ENCODE measurements around the gene ZNF561. TPM values are rescaled to one million over a fixed set of nuclear protein-coding genes. Genes with fewer than 3 reads are reported as not detected.
"Not testable (repeated sequence)": the region's sequence is repeated elsewhere in the genome, so short reads cannot be mapped to it uniquely, and the experiment has no call there.

Gene ZNF561
- 10 to 100 TPM; 10.3 to 24.6 (median 17.8) TPM for total RNA-seq
- polyA plus RNA-seq, result 10 to 100 TPM; 11.7 to 17.0 TPM

DNA sequence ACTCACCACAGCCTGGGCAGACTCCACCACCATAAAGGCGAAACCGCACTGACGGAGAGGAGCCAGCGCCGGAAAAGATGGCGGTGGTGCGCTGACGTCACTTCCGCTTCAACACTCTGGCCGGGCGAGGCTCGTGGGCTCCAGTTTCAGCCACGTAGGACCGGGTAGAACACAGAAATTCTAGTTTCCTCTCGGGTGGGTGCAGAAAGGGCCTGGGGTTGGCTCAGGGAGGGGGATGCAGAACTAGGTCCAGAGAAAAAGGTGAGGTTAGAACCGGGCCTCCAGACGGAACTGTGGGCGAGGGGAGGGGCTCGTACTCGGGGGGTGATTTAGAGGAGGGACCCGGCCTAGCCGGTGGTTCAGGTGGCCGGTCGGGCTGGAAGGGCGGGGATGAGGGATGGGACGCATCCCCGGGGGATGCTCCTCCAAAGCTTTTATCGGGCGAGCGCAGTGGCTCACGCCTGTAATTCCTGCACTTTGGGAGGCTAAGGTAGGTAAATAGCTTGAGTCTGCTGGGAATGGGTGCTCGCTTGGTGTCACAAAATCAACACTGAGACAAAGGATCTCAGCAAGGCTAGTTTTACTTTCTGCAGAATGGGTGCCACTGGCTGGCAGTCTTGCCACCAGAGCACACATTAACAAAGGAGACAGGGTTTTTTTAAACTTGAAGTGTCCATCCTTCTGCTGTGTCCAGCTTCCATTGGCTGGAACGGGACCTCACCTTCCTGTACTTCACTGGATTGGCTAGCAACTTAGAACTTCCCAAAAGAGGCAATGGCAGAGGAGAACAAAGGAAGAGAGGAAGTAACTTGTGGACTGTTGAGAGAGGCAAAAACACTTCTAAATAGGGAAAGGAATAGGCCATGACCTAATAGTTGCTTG is at the start of gene ZNF561:
Gene ZNF561 (minus strand): TSS at position 77 of the 882 bp plus-strand sequence. CDS start 1,776 bp downstream, outside the sequence.
- H3K4me3 ChIP-seq, result peak within 1 kb of the TSS; percentile 43 to 92 (median 84)
- no peak for TF ChIP-seq CTCF (IDR thresholded peaks at IDR 0.05)
- H3K27me3 ChIP-seq, result no peaks in the 10 kb centered on the region
- 1 to 2% methylated on average over 33 of the region's 33 CpGs for WGBS, 2 donors
- FAIRE-seq (no peak), ATAC-seq (peak; percentile 93 to 96 (median 95)), DNase-seq (peak; percentile 75 to 91 (median 84))
- peaks cover 8 to 30% (median 23%) of the 10 kb centered on the region in 3 donors for H3K36me3 ChIP-seq
- intact Hi-C loops (cut with DNase I), result no loop called here
- peaks cover 5 to 13% (median 5%) of the 10 kb centered on the region in 3 donors for H3K4me1 ChIP-seq
- H3K27ac ChIP-seq, result peak within 1 kb of the TSS; percentile 86 to 97 (median 90)
- no peaks in the 10 kb centered on the region for H3K9me3 ChIP-seq

- WGBS, 2 donors, result 97 to 100% methylated on average over 2 of the region's 2 CpGs
- H3K36me3 ChIP-seq, result no peaks in the 10 kb centered on the region
- no peak for DNase-seq
- H3K4me3 ChIP-seq, result no peak overlapping the region
- TF ChIP-seq CTCF (IDR thresholded peaks at IDR 0.05), result no peak
- intact Hi-C loops (cut with DNase I), result no loop called here
- H3K4me1 ChIP-seq, result no peaks in the 10 kb centered on the region
- ATAC-seq, result no peak
- H3K27me3 ChIP-seq, result no peaks in the 10 kb centered on the region
- H3K27ac ChIP-seq, result no peak overlapping the region
- H3K9me3 ChIP-seq, result no peaks in the 10 kb centered on the region
- no peak for FAIRE-seq
Observed at GRCh38 chr19:9668544-9668943, 47.5 kb upstream of the ZNF561 start.

DNA sequence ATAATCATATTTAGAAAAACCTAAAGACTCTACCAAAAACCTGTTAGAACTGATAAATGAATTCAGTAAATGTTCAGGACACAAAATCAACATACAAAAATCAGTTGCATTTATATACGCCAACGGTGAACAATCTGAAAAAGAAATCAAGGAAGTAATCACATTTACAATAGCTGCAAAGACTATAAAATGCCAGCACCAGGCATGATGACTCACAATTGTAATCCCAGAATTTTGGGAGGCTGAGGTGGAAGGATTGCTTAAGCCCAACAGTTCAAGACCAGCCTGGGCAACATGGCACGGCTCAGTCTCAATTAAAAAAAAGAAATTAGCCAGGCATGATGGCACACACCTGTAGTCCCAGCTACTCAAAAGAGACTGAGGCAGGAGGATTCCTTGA is 46.9 kb upstream of the ZNF561 start:
- 94 to 97% methylated on average over 3 of the region's 3 CpGs for WGBS, 2 donors
- Histone ChIP-seq H3K27ac (no peak overlapping the region), H3K9me3 (no peaks in the 10 kb centered on the region), H3K27me3 (no peaks in the 10 kb centered on the region), H3K36me3 (no peaks in the 10 kb centered on the region), H3K4me1 (no peaks in the 10 kb centered on the region), H3K4me3 (no peak overlapping the region)
- TF ChIP-seq CTCF (IDR thresholded peaks at IDR 0.05), result no peak
- intact Hi-C loops (cut with DNase I), result no loop called here
- DNase-seq, result no peak
- no peak for ATAC-seq
- FAIRE-seq, result no peak

GRCh38 chr19:9658769-9659168 is 37.7 kb upstream of the ZNF561 start:
- intact Hi-C loops (cut with DNase I), result no loop called here
- Histone ChIP-seq H3K4me1 (no peaks in the 10 kb centered on the region), H3K4me3 (no peak overlapping the region), H3K36me3 (peaks cover 16 to 43% (median 29%) of the 10 kb centered on the region in 3 donors), H3K27ac (no peak overlapping the region), H3K27me3 (no peaks in the 10 kb centered on the region), H3K9me3 (no peaks in the 10 kb centered on the region)
- no peak for ATAC-seq
- WGBS, 2 donors, result 86 to 90% methylated on average over 2 of the region's 2 CpGs
- no peak for FAIRE-seq
- no peak for DNase-seq
- TF ChIP-seq CTCF (IDR thresholded peaks at IDR 0.05), result no peak

- H3K27me3 ChIP-seq; H3K4me1 ChIP-seq; DNase-seq; H3K27ac ChIP-seq; intact Hi-C loops (cut with DNase I); ATAC-seq; FAIRE-seq; H3K9me3 ChIP-seq; H3K4me3 ChIP-seq: not testable (repeated sequence)
- H3K36me3 ChIP-seq, result peaks cover 11 to 56% (median 47%) of the 10 kb centered on the region in 3 donors
- 98 to 99% methylated on average over 5 of the region's 5 CpGs for WGBS, 2 donors
Observed at GRCh38 chr19:9653066-9653555, 32.1 kb upstream of the ZNF561 start.

DNA sequence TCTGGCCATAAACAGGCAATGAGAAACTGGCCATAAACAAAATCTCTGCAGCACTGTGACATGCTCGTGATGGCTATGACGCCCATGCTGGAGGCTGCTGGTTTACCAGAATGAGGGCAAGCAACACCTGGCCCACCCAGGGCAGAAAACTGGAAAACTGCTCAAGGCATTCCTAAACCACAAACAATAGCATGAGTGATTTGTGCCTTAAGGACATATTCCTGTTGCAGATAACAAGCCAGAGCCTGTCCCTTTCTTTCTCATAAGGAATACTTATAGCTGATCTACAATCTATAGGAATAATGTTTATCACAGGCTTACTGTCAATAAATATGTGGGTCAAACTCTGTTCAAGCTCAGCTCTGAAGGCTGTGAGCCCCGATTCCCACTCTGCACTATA is 30.4 kb upstream of the ZNF561 start:
- H3K4me3 ChIP-seq; DNase-seq; ATAC-seq; intact Hi-C loops (cut with DNase I); FAIRE-seq; H3K27ac ChIP-seq; H3K9me3 ChIP-seq; H3K27me3 ChIP-seq; H3K4me1 ChIP-seq: not testable (repeated sequence)
- peaks cover 11 to 47% (median 47%) of the 10 kb centered on the region in 3 donors for H3K36me3 ChIP-seq
- 97 to 100% methylated on average over 3 of the region's 3 CpGs for WGBS, 2 donors
